PC-9 (cell line): ENCODE results near the gene OPN1LW. TPM values are rescaled to one million over a fixed set of nuclear protein-coding genes. Genes with fewer than 3 reads are reported as not detected.

Experiments
- BruUV-seq: library from RNA; stranded (reverse); fragments of 400-500 nt; replicated peaks from 2 replicates; lab custom pipeline; 2021; lab: Mats Ljungman, UMichigan
- CTCF ChIA-PET: fragments of 300-600 bp; sonication (Branson Sonifier 250); formaldehyde crosslinking; loops from one replicate; lab custom pipeline; 2022; ENCODE audit warnings: antibody characterized with exemption; lab: Charles Lee
- POLR2A ChIA-PET: fragments of 300-600 bp; sonication (Branson Sonifier 250); formaldehyde crosslinking; loops from one replicate; lab custom pipeline; 2022; ENCODE audit warnings: antibody characterized with exemption; ENCODE audit not compliant: unreplicated experiment; lab: Charles Lee
- DNase-seq, 2 experiments: peaks; one replicate each; pipeline versions ENCODE4 v3.0.0 to v3.0.0-alpha.2; 2015 to 2022; ENCODE audit warnings: mixed read lengths in 1 of 2
- H2AFZ ChIP-seq: fragments of 200-600 bp; sonication (generic); 2 replicates; pipeline ENCODE4 v1.8.1; 2017; ENCODE audit warnings: antibody characterized with exemption
- H3F3A ChIP-seq: fragments of 200-600 bp; sonication (generic); 2 replicates; pipeline ENCODE4 v1.8.1; 2017; ENCODE audit warnings: antibody characterized with exemption, mild to moderate bottlenecking, low read depth; ENCODE audit not compliant: insufficient read depth
- H3K27ac ChIP-seq: fragments of 200-600 bp; sonication (generic); 2 replicates; pipeline ENCODE4 v1.6.1; 2016; ENCODE audit warnings: mixed run types
- H3K27me3 ChIP-seq: fragments of 200-600 bp; sonication (generic); 2 replicates; pipeline ENCODE4 v1.6.1; 2016; ENCODE audit warnings: low read depth, mixed run types; ENCODE audit not compliant: insufficient read depth
- H3K36me3 ChIP-seq: fragments of 200-600 bp; sonication (generic); 2 replicates; pipeline ENCODE4 v1.6.1; 2016; ENCODE audit warnings: low read depth, mixed run types
- H3K4me1 ChIP-seq: fragments of 200-600 bp; sonication (generic); replicated peaks from 2 replicates; pipeline ENCODE4 v1.6.1; 2016; ENCODE audit warnings: mixed run types; ENCODE audit not compliant: insufficient read depth
- H3K4me2 ChIP-seq: fragments of 200-600 bp; sonication (generic); 2 replicates; pipeline ENCODE4 v1.6.1; 2017; ENCODE audit warnings: mixed run types
- H3K4me3 ChIP-seq: fragments of 200-600 bp; sonication (generic); 2 replicates; pipeline ENCODE4 v1.6.1; 2016; ENCODE audit warnings: mixed run types
- H3K79me2 ChIP-seq: fragments of 200-600 bp; sonication (generic); 2 replicates; pipeline ENCODE4 v1.6.1; 2017; ENCODE audit warnings: low read depth, mixed run types
- H3K9me2 ChIP-seq: fragments of 200-600 bp; sonication (generic); 2 replicates; pipeline ENCODE4 v1.8.1; 2017; ENCODE audit warnings: mild to moderate bottlenecking; ENCODE audit not compliant: insufficient read depth
- H3K9me3 ChIP-seq: fragments of 200-600 bp; sonication (generic); 2 replicates; pipeline ENCODE4 v1.8.1; 2016; ENCODE audit warnings: low read depth; ENCODE audit not compliant: insufficient read depth
- H4K20me1 ChIP-seq: fragments of 200-600 bp; sonication (generic); 2 replicates; pipeline ENCODE4 v1.8.1; 2017; ENCODE audit not compliant: insufficient read depth
- EZH2 ChIP-seq: fragments of 200-600 bp; sonication (generic); IDR thresholded peaks from 2 replicates; pipeline ENCODE4 v1.8.0; 2017; ENCODE audit warnings: antibody characterized with exemption, low read depth
- intact Hi-C: fragments of 100-400 bp; cut with micrococcal nuclease; formaldehyde crosslinking; loops from one replicate; pipeline ENCODE4 v1.10.0; 2022; ENCODE audit not compliant: unreplicated experiment
- total RNA-seq: library from RNA; stranded (reverse); gene quantifications from 2 replicates; pipeline ENCODE4 v1.2.3, GENCODE V29; 2021
- TF ChIP-seq, protein P1 (sequence below): fragments of 200-600 bp; sonication (generic); conservative IDR thresholded peaks from 2 replicates; pipeline ENCODE4 v1.6.1; 2017; ENCODE audit warnings: mixed run types, antibody characterized with exemption, mild to moderate bottlenecking, moderate library complexity

OPN1LW gene
- total RNA-seq, 1 experiment from 2014 or later: not detected

DNA sequence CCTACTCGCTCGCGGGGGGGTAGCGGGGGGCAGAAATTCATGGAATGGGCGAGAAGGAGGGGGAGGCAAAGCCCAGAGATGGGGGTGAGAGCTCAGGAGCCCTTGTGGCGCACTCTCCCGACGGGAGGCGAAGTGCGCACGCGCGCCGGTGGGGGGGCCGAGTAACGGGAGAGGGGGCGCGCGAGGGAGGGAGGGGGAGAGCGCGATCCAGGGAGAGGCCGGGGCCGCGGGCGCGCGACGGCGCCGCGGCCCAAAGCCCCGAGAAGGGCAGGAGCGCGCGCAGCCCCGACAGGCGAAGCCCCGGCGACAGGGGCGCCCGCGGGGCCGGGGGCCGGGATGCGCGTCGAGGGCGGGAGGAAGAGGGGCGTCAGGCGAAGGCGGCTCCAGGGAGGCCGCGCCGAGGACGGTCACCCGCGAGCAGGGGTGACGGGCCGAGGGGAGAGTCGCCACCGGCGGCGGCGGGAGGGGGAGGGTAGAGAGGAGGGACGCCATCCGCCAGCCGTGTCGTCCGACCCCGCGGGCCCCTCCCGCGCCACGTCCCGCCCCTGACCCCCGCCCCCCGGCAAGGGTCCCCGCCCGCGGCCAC lies 46.9 kb upstream of the OPN1LW start:
- ChIA-PET CTCF (interaction anchor here (0.5 kb wide), 1 partner anchor 127 kb away, joined by 4 read pairs; no protein-coding TSS in a partner anchor), POLR2A (interaction anchor here (0.6 to 0.8 kb wide), 3 partner anchors 18 to 92 kb away, joined by 3 to 12 read pairs (median 8); no protein-coding TSS in a partner anchor)
- DNase-seq: peak in 1 of 2 experiments; percentile 77
- intact Hi-C loops: loop anchor here (1.0 to 2.0 kb wide), 3 partner anchors 26 to 126 kb away; partner anchors contain the start of gene HCFC1
- Histone ChIP-seq H3K27me3 (no peaks in the 10 kb centered on the region), H3K4me2 (peak overlapping the region; percentile 84), H3K9me3 (no peaks in the 10 kb centered on the region), H3K4me3 (peak overlapping the region; percentile 79), H3K4me1 (0 out of 2 replicates have a peak, but pooled peaks cover 14% of the 10 kb centered on the region), H3K79me2 (peaks cover 51% of the 10 kb centered on the region), H2AFZ (no peak overlapping the region), H3K36me3 (no peaks in the 10 kb centered on the region), H3K9me2 (no peaks in the 10 kb centered on the region), H3F3A (no peaks in the 10 kb centered on the region), H4K20me1 (peaks cover 36% of the 10 kb centered on the region), H3K27ac (no peak overlapping the region)
- no TSS peak for BruUV-seq
- TF ChIP-seq, protein P1, sequence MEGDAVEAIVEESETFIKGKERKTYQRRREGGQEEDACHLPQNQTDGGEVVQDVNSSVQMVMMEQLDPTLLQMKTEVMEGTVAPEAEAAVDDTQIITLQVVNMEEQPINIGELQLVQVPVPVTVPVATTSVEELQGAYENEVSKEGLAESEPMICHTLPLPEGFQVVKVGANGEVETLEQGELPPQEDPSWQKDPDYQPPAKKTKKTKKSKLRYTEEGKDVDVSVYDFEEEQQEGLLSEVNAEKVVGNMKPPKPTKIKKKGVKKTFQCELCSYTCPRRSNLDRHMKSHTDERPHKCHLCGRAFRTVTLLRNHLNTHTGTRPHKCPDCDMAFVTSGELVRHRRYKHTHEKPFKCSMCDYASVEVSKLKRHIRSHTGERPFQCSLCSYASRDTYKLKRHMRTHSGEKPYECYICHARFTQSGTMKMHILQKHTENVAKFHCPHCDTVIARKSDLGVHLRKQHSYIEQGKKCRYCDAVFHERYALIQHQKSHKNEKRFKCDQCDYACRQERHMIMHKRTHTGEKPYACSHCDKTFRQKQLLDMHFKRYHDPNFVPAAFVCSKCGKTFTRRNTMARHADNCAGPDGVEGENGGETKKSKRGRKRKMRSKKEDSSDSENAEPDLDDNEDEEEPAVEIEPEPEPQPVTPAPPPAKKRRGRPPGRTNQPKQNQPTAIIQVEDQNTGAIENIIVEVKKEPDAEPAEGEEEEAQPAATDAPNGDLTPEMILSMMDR: no peak
- no peak for TF ChIP-seq EZH2

- Histone ChIP-seq H4K20me1 (peaks cover 33% of the 10 kb centered on the region), H3K4me2 (peak within 1 kb of the TSS; percentile 86), H3K4me1 (0 out of 2 replicates have a peak, but pooled peaks cover 14% of the 10 kb centered on the region), H3F3A (no peaks in the 10 kb centered on the region), H2AFZ (peak within 1 kb of the TSS; percentile 89), H3K9me2 (no peaks in the 10 kb centered on the region), H3K36me3 (no peaks in the 10 kb centered on the region), H3K9me3 (no peaks in the 10 kb centered on the region), H3K27ac (no peak within 1 kb of the TSS), H3K4me3 (peak within 1 kb of the TSS; percentile 79), H3K79me2 (peaks cover 43% of the 10 kb centered on the region), H3K27me3 (no peaks in the 10 kb centered on the region)
- CTCF ChIA-PET: interaction anchor here (0.5 kb wide), 1 partner anchor 128 kb away, joined by 4 read pairs; no protein-coding TSS in a partner anchor
- DNase-seq: peak; percentile 82 to 97
- intact Hi-C loops: loop anchor here (1.0 to 2.0 kb wide), 3 partner anchors 25 to 127 kb away; partner anchors contain the start of gene HCFC1
- POLR2A ChIA-PET: interaction anchor here (0.6 kb wide), 1 partner anchor 17 kb away, joined by 3 read pairs; no protein-coding TSS in a partner anchor
- BruUV-seq: TSS peak; percentile 71
- TF ChIP-seq, protein P1: no peak
- no peak for TF ChIP-seq EZH2
Measured at GRCh38 chrX:154097589-154098541, 46.2 kb upstream of the OPN1LW start, which contains the start of gene MECP2. Gene MECP2, minus strand, starts transcription at chrX:154097717.

GRCh38 chrX:154098551-154098950 lies 45.5 kb upstream of the OPN1LW start:
- Histone ChIP-seq H3K4me3 (no peak overlapping the region), H3K27me3 (no peaks in the 10 kb centered on the region), H3K4me2 (peak overlapping the region; percentile 86), H3K79me2 (peaks cover 36% of the 10 kb centered on the region), H3K27ac (no peak overlapping the region), H3K4me1 (0 out of 2 replicates have a peak, but pooled peaks cover 14% of the 10 kb centered on the region), H3K36me3 (no peaks in the 10 kb centered on the region), H3F3A (no peaks in the 10 kb centered on the region), H4K20me1 (peaks cover 28% of the 10 kb centered on the region), H3K9me3 (no peaks in the 10 kb centered on the region), H2AFZ (peak overlapping the region; percentile 89; the same call in 1 of the 2 replicates), H3K9me2 (no peaks in the 10 kb centered on the region)
- POLR2A ChIA-PET: no interaction called here
- TF ChIP-seq EZH2: no peak
- TF ChIP-seq, protein P1: no peak
- intact Hi-C loops: no loop called here
- no TSS peak for BruUV-seq
- CTCF ChIA-PET: no interaction called here
- DNase-seq: no peak
